ENCODE measurements around the gene ARSB. TPM values are rescaled to one million over a fixed set of nuclear protein-coding genes. Genes with fewer than 3 reads are reported as not detected.

Gene ARSB
- total RNA-seq, 1 donor from 2014 or later, result 19.3 TPM

DNA sequence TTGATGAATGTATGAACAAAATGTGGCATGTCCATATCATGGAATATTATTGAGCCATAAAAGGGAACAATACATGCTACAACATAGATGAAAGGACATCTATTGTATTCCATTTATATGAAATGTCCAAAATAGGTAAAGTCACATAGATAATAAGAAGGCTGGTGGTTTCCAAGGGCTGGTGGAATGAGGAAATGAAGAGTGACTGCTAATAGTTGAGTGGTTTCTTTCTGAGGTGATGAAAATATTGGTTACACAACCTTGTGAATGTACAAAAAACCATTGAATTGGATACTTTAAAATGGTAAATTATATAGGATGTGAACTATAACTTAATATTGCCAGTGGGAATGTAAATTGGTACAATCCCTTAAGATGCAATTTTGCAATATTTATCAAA, 5.2 kb downstream of the ARSB start:
- Mint-ChIP-seq H3K4me3 (ENCODE audit: unreplicated experiment) (no peak overlapping the region), H3K36me3 (ENCODE audit: low read depth, unreplicated experiment) (no peaks in the 10 kb centered on the region), H3K9me3 (ENCODE audit: unreplicated experiment) (no peaks in the 10 kb centered on the region), H3K27ac (ENCODE audit: unreplicated experiment) (no peak overlapping the region), H3K27me3 (ENCODE audit: unreplicated experiment) (no peaks in the 10 kb centered on the region), H3K4me1 (ENCODE audit: unreplicated experiment) (peaks cover 10% of the 10 kb centered on the region)
- no peak for DNase-seq (ENCODE audit: low spot score)
- TF ChIP-seq CTCF (IDR thresholded peaks at IDR 0.05; ENCODE audit: unreplicated experiment), result no peak

DNA sequence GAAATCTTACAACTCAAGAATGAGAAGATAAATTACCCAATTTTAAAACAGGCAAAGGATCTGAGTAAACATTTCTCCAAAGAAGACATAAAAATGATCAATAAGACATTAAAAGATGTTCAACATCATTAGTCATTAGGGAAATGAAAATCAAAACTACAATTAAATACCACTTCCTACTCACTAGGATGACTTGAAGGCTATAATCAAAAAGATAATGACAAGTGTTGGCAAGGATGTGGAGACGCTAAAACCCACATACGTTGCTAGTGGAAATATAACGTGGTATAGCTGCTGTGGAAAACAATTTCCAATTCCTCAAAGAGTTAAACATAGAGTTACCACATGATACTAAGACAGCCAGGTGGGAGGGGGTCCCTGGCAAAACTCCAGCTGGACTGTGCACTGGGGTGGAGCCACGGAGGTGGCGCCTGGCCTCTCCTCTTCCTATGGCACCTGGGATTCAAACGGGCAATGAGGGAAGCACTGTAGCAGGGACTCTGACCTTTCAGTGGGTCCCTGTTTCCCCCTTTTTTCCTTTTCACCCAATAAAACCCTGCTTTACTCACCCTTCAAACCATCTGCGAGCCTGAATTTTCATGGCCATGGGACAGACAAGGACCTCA, 5.9 kb downstream of the ARSB start:
- H3K36me3 Mint-ChIP-seq (ENCODE audit: low read depth, unreplicated experiment), result no peaks in the 10 kb centered on the region
- H3K9me3 Mint-ChIP-seq (ENCODE audit: unreplicated experiment), result no peaks in the 10 kb centered on the region
- peaks cover 11% of the 10 kb centered on the region for H3K4me1 Mint-ChIP-seq (ENCODE audit: unreplicated experiment)
- no peak overlapping the region for H3K4me3 Mint-ChIP-seq (ENCODE audit: unreplicated experiment)
- DNase-seq (ENCODE audit: low spot score), result no peak
- H3K27me3 Mint-ChIP-seq (ENCODE audit: unreplicated experiment), result no peaks in the 10 kb centered on the region
- no peak overlapping the region for H3K27ac Mint-ChIP-seq (ENCODE audit: unreplicated experiment)
- TF ChIP-seq CTCF (IDR thresholded peaks at IDR 0.05; ENCODE audit: unreplicated experiment), result no peak

DNA sequence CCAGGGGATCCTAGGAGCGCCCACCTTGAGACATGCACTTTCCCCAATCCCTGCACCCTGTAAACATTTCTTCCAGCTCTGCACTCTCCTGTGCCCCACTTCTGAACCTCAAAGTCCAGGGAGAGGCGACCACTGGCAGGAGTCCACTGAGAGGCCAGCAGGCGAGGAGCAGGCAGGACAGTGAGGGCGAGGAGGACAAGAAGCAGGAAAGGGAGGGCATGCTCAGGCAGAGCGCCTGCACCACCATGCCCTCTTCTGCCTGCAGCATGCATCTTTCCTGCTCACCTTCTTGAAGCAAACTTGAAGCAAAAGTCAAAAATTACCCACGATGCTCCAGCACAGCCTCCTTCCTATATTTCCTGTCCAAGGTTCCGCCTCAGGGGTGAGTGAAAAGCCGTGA, 10.1 kb downstream of the ARSB start:
- no peak for TF ChIP-seq CTCF (IDR thresholded peaks at IDR 0.05; ENCODE audit: unreplicated experiment)
- Mint-ChIP-seq H3K27ac (ENCODE audit: unreplicated experiment) (no peak overlapping the region), H3K27me3 (ENCODE audit: unreplicated experiment) (no peaks in the 10 kb centered on the region), H3K36me3 (ENCODE audit: low read depth, unreplicated experiment) (no peaks in the 10 kb centered on the region), H3K9me3 (ENCODE audit: unreplicated experiment) (no peaks in the 10 kb centered on the region), H3K4me3 (ENCODE audit: unreplicated experiment) (no peak overlapping the region), H3K4me1 (ENCODE audit: unreplicated experiment) (peaks cover 4% of the 10 kb centered on the region)
- DNase-seq (ENCODE audit: low spot score), result no peak

GRCh38 chr5:78974601-78975000, 10.5 kb downstream of the ARSB start:
- H3K4me3 Mint-ChIP-seq (ENCODE audit: unreplicated experiment), result no peak overlapping the region
- no peak overlapping the region for H3K27ac Mint-ChIP-seq (ENCODE audit: unreplicated experiment)
- TF ChIP-seq CTCF (IDR thresholded peaks at IDR 0.05; ENCODE audit: unreplicated experiment), result no peak
- no peaks in the 10 kb centered on the region for H3K36me3 Mint-ChIP-seq (ENCODE audit: low read depth, unreplicated experiment)
- no peaks in the 10 kb centered on the region for H3K27me3 Mint-ChIP-seq (ENCODE audit: unreplicated experiment)
- no peaks in the 10 kb centered on the region for H3K9me3 Mint-ChIP-seq (ENCODE audit: unreplicated experiment)
- peaks cover 4% of the 10 kb centered on the region for H3K4me1 Mint-ChIP-seq (ENCODE audit: unreplicated experiment)
- DNase-seq (ENCODE audit: low spot score), result no peak

DNA sequence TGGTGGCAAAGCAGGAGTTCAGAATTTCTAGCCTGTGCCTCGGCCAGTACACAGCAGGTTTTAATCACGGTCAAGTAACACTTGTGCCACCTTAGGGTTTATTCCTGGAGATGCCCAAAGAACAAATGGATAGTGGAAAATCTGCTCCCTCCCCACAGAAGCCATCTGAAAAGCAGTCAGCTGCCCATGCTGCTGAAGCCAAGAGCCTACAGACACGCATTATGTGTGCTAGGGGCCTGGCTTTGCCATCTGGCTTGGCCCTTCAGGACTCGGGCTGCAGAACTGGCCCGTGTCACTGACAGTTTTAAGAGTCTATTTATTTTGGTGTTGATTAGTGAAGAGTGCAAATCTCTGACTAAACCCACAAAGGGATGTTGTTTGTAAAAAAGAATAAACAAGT, 11.1 kb downstream of the ARSB start:
- no peaks in the 10 kb centered on the region for H3K36me3 Mint-ChIP-seq (ENCODE audit: low read depth, unreplicated experiment)
- H3K27ac Mint-ChIP-seq (ENCODE audit: unreplicated experiment), result no peak overlapping the region
- H3K27me3 Mint-ChIP-seq (ENCODE audit: unreplicated experiment), result no peaks in the 10 kb centered on the region
- H3K9me3 Mint-ChIP-seq (ENCODE audit: unreplicated experiment), result no peaks in the 10 kb centered on the region
- no peak for TF ChIP-seq CTCF (IDR thresholded peaks at IDR 0.05; ENCODE audit: unreplicated experiment)
- no peak for DNase-seq (ENCODE audit: low spot score)
- H3K4me3 Mint-ChIP-seq (ENCODE audit: unreplicated experiment), result no peak overlapping the region
- H3K4me1 Mint-ChIP-seq (ENCODE audit: unreplicated experiment), result peaks cover 4% of the 10 kb centered on the region
